T-helper 1 cell treated with Interleukin-12 subunit alpha and Interleukin-12 subunit beta and Interleukin-4 antibody, amounts not matched to agents 30 ng/mL and 1 ng/mL, for 36 hours (primary cell): ENCODE measurements around the gene RPL23. TPM values are rescaled to one million over a fixed set of nuclear protein-coding genes. Genes with fewer than 3 reads are reported as not detected.

ENCODE experiments used
- intact Hi-C: fragments of 100-400 bp; cut with micrococcal nuclease; formaldehyde crosslinking; loops from one replicate; pipeline ENCODE4 v1.15.1; 2024
- total RNA-seq: library from RNA; stranded (reverse); gene quantifications from 2 replicates; pipeline ENCODE4 v1.2.3, GENCODE V29; 2022

The RPL23 gene
- 1,229 and 1,273 TPM in 2 replicates for total RNA-seq

DNA sequence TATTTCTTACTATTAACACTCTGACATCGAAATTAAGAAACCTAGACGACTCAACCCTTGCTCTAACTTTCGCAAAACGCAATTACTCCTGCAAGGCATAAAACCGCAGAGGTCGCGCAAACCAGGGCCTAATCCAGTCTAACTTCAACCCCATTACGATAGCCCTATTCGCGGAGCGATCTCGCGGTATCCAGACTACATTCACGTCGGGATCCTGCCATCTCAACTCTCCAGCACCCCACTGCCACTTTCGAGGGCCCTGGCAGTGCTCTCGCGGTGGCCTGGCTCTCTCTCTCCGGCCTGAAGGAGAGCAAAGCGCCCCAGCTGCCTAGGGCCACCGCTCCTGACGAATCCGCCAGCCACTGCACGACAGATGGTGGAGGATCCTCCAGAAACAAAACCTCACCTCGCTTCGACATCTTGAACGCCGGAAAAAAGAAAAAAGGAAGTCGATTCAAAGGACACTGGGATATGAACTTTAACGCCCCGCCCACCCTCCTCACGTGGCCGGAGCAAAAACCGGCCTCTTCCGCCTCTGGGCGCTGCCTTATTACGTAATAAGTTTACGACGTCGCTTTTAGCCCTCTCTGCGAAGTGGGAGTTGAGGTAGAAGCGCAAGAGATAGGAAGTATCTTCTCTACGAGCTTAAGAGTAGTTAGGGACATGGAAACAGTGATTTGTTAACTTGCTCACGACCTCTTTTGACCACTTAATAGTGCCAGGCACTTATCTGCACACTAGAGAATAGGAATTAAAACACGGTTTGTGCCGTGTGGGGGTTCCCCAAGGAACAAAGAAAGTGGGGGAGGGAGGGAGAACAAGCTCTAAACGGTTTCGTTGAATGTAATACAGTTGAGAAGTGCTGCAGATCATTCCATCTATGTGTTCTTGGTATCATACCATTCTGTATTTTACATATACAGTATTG lies at the start of gene RPL23:
TSS of gene RPL23 (minus strand) at position 430 of the 928 bp plus-strand sequence. CDS start at position 419, 11 bp downstream.
- intact Hi-C loops, result loop anchor here (1.0 to 5.0 kb wide), 10 partner anchors 16 to 347 kb away; partner anchors contain the start of genes CWC25, FBXO47, PSMB3 and RPL19

DNA sequence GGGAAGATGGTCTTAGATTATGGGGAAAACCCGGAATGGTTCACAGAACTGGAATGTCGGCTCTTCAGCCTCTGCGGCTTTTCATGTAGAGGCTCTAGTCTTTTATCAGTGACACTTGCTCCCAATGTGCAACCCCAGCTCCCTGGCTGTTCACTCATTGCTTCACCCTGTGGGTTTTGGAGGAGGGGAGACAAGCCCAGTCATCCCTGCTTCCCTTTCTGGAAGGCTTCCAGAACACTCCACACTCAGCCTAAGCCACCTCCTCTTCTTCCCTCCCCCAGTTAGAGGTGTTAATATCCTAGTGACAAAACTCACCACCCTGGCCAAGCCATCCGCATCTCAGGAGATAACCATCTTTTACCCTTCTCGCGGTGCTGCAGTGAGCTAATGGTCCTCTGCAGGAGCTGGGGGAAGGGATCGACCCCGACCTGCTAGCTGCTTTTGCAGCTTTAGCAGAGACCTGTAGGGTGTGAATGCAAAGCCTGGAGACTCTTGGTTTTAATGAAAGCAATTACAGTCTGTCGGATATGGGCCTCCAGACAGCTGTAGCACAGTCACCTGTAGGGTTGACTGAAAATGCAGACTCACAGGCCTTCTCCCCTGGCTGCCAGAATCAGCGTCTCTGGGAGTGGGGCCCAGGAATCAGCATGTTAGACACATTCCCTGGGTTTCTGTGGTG lies 47.6 kb upstream of the RPL23 start:
- intact Hi-C loops, result no loop called here

DNA sequence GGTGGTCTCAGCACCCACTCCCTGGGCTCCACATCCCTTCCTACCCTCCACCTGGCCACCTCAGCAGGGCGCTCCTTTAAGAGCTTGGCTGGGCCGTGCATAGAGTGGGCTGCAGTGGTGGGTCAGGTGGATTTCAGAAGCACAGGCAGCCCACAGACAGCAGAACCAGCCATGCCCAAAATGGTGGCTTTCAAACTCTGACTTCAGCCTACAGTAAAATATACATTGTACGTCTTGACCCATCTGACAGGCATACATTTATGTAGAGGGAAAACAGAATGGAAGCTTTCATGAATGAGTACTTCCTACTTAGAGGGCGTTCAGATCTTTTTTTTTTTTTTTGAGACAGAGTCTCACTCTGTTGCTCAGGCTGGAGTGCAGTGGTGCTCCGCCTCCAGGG lies 45.9 kb upstream of the RPL23 start:
- intact Hi-C loops, result loop anchor here (2.0 kb wide), 1 partner anchor 27 kb away; no protein-coding TSS in a partner anchor

DNA sequence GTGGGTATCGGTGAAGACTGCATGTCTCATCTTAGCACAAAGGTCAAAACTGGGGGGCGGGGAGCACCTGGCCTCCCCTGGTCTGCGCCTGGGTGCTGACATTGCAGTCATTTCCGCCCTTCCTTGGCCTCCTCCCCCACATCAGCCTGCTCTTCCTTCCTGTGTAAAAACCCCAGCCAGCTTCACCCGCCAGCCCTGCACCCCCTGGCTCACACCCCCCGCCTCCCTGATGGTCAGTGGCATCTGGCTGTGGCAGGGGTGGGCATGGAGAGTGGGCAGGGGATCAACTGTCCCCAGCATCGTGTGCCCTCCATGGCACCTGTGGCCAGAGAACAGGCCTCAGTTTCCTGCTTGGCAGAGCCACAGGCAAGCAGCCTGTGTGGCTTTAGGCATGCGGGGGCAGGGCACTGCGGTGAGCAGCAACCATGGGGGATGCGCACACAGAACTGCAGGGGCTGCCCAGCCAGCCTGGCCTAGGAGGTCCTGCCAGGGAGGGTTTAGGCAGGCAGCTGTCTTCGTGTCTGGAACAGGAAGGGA lies 45.4 kb upstream of the RPL23 start:
- intact Hi-C loops, result loop anchor here (1.0 to 2.0 kb wide), 6 partner anchors 9 to 74 kb away; partner anchors contain the start of genes CWC25 and RPL23

DNA sequence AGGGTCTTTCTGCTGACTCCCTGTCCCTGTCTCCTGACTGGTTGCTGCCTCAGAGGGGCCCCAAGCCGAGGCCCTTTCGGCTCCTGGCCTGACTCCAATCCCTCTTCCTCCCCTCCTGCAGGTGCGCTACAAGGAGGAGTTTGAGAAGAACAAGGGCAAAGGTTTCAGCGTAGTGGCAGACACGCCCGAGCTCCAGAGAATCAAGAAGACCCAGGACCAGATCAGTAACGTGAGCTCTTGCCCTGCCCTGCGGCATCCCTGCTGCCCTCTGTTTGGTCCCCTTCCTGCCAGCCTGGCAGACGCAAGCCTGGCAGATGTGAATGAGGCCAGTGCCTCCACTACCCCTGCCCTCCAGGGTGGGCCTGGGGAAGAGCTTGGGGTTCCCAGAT lies 44.8 kb upstream of the RPL23 start:
- intact Hi-C loops, result loop anchor here (1.0 to 2.0 kb wide), 6 partner anchors 8 to 73 kb away; partner anchors contain the start of genes CWC25 and RPL23

DNA sequence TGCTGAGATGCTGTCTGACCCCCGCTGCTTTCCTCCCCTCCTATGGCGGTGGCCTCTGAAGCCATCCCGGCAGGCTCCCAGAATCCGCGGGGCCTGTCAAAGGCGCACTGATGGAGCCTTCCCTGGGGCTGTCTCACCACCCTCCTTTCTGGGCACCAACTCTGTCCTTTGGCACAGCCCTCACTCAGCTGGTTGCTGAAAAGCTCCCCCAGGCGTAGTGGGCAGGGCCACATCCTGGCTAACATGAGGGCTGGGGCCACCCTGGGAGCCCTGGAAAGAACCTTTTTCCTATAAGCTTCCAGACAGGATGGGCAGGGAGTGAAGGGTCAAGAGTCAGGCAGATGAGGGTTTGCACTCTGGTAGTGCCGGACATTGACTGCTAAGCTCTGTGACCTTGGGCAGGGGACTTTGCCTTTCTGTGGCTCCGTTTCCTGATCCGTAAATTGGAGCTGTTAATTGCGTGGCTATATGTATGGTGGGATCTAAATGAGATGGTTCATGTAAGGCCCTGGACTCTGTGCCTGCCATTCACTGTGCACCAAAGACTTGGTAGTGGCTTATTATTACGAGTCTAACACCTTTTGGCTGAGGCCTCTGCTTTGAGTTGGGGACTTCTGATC lies 44.3 kb upstream of the RPL23 start:
- intact Hi-C loops, result loop anchor here (1.0 to 2.0 kb wide), 6 partner anchors 7 to 72 kb away; partner anchors contain the start of genes CWC25 and RPL23

DNA sequence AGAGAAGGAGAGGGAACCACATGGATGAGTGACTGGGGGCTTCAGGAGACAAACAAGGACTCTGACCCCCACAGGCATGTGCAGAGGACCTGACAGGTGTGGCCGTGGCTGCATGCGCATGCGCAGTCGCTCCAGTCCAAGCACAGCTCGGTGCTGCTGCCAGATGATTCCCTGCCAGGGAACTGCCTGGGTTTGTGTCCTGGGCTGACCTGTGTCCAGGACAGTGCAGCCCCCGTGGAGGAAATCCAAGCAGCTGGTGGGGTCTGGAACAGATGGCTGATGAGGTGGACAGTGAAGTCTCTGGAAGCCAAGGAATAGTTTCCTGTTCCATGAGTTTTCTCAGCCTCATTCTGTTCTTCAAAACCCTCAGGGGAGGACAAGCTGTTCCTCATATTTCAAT lies 43.7 kb upstream of the RPL23 start:
- intact Hi-C loops, result no loop called here

DNA sequence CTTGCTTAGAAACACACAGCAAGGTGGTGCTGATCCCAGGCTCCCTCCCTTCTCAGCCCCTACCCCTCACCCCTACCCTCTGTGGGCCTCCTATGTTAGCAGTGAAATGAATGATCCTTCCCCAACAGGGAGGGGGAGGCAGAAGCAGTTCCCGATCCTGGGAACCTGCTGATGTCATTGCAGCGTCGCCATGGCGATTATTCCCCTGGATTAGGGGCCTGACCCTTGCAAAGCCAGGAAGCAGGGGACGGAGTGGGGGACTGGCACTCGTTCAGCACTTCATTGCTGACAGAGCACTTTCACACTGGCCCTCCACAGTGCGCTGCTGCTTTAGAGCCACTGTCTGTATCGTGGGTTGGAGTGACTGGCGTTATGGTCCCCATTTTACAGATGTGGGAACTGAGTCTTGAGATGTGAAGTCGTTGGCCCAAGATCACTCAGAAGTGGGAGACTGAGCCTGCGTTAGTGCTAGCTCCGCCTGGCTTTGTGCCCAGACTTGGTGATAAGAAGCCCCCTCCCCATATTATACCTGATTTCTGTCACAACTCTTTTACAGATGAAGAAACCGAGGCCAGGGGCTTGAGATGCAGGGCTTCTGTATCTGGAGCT lies 42.9 kb upstream of the RPL23 start:
- intact Hi-C loops, result no loop called here

DNA sequence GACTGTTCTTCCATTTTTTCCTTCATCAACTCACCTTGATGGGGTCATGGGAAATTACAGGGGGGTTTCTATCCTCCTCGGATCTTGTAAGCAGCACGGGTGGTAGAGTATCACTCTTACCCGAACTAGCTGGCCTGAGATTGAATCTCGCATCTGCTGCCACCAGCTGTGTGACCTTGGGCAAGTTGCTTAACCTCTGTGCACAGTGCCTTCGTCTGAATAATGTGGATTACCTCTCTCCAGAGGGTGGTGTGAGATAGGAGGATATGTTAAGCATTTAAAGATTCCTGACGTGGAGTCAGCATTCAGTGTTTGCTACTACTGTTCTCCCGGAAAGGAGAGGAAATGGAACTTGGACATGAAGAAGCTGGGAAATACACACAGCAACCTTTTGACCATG lies 40.8 kb upstream of the RPL23 start:
- intact Hi-C loops, result no loop called here

DNA sequence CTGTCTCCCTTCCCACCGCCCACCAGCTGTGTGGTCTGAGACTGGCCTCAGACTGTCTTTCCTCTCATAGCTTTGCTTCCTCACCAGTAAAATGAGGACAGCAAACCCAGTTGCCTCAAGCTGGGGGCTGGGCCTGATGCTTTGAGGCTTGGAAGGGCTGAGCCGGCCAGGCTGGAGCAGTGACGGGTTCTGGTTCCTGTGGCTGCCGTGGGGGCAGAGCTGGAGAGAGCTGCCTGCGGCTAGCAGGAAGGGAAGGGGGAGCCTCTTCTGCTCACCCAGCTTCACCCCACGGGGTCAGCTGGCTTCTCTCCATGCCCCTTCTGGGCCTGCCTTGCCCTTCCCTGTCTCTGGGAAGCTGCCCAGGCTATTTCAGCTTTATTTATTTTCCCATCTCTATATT lies 40.1 kb upstream of the RPL23 start:
- intact Hi-C loops, result no loop called here

DNA sequence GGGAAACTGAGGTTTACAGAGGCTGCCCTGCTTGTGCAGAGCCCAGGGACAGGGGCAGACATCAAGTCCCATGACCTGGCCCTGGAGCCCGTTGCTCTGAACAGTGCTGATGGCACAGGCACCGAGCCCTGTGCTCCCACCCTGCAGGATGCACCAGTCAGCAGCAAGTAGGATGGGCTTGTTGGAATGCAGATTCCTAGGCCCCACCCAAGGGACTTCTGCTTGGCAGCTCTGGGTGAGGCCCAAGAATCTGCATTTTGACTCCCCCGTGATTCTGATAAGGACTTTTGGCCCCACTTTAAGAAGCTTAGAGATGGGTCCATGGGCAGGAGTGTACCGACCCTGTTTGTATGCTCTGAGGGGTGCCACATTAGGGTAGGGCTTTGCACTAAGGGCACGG lies 39.6 kb upstream of the RPL23 start:
- intact Hi-C loops, result no loop called here

DNA sequence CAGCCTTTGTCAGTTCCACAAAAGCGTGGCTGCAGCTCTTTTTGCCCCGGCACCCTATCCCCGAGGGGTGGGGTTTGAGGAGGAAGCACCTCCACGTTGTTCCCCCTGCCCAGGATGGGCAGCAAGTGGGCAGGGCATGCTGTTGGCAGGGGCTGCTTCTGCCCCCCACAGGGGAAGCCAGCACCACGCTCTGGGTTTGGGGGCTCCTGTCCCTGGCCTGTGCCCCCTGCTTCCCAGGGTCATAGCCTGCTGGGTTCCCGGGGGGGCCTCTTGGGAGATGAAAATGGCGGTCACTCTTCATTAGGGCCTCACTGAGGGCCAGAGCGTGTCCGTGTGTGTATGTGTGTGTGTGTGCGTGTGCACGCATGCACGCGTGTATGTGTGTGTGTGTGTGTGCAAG lies 39.1 kb upstream of the RPL23 start:
- intact Hi-C loops, result no loop called here

DNA sequence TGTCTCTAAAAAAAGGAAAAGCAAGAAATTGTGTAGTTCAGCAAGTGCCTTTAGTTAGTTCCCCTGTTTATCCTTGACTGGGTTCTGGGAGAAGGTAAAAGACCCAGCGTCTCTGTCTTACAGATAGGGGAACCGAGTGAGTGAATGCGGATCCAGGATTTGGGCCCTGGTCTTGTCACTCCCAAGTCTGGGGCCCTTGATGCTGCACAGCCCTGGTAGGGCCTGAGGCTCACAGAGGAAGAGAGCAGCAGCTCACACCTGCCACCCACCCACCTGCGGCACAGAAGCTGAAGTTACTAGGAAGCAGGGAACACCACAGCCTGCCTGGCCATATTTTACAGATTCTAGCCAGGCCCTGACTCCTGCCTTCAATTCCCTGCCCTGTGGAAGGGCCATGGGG lies 38.6 kb upstream of the RPL23 start:
- intact Hi-C loops, result no loop called here

DNA sequence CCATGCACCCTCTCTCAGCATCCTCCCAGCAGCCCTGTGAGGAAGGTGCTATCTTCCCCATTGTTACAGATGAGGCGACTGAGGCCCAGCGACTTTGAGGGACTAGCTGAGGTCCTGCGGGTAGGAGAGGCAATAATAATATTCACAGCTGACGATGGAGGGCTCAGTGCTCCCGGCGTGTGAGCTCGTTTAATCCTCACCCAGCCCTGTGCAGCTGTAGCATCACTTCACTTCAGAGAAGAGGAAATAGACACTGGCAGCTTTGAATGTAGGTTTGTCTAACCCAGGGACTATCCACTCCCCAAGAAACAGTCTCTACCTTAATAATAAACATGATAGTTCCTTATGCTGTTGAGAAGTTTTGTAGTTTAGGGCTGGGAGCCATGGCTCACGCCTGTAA lies 37.9 kb upstream of the RPL23 start:
- intact Hi-C loops, result no loop called here

DNA sequence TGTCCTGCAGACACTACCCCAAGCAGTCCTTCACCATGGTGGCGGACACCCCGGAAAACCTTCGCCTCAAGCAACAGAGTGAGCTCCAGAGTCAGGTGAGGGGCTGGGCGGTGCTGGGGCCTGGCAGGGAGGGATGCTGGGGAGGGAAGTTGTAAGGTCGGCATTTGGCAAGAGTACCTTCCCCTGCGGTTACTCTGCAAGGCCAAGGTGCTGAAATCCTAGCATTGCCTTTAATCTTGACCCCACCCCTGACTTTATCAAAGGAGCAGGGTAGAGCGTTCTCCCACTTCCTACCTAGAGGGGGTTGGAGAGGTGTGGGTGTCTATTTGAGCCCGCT lies 36.9 kb upstream of the RPL23 start:
- intact Hi-C loops, result loop anchor here (1.0 kb wide), 1 partner anchor 8 kb away; no protein-coding TSS in a partner anchor

DNA sequence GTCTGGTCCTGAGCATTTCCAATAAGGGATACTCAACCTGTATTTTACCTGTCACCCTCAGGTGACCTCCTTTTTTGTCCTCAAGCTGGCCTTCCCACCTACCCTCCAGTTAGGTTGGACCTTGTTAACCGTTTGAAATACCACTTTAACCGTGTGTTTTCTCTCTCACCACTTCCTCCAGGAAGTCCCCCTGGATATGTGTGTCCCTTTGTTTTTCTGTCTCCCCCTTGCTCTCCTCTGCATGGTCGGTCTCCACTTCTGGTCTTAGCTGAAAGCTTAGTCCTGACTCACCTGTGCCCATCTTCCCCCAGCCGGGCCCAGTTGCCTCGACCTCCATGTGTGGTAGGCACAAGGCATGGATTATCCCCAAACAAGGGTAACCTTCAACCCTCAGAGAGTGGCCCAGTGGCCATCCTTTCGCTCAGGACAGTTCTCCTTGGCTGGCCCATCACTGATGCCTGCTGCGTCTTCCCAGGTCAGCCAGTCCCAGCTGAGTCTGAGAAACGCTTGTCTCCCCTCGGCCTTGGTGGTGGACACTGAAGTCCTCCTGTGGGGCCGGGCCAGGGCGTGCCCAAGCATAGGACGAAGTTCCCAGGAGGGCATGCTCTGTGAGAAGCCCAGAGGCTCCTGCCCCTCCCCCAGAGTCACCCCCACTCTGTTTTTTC lies 36.4 kb upstream of the RPL23 start:
- intact Hi-C loops, result loop anchor here (1.0 kb wide), 1 partner anchor 8 kb away; no protein-coding TSS in a partner anchor

DNA sequence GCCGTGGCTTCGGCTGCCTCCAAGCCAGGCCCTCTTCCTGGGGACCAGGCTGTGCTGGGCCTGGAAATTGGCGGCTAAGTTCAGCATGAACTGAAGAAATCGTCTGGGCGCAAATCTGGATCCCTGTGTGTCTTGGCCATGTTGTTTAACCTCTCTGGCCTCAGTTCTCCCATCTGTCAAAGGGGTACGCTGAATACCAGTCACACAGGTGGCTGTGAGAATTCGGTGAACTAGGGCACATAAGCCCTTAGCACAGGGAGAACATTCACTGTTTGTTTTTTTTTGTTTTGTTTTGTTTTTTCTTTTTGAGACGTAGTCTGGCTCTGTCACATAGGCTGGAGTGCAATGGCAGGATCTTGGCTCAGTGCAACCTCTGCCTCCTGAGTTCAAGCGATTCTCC lies 35.3 kb upstream of the RPL23 start:
- intact Hi-C loops, result no loop called here

DNA sequence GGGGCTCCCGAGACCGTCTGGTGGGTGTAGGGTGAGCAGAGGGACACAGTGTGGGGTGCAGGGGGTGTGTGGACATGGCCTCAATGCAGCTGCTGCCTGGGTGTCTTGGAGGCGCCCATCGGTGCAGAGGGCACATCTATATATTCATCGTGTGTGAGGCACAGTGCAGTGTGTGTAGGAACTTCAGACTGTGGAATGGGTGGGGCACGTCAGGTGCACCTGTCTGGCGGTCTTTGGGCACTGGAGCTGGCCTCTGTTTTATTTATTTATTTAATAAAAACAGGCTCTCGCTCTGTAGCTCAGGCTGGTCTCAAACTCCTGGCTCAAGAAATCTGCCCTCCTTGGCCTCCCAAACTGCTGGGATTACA lies 33.1 kb upstream of the RPL23 start:
- intact Hi-C loops, result no loop called here

DNA sequence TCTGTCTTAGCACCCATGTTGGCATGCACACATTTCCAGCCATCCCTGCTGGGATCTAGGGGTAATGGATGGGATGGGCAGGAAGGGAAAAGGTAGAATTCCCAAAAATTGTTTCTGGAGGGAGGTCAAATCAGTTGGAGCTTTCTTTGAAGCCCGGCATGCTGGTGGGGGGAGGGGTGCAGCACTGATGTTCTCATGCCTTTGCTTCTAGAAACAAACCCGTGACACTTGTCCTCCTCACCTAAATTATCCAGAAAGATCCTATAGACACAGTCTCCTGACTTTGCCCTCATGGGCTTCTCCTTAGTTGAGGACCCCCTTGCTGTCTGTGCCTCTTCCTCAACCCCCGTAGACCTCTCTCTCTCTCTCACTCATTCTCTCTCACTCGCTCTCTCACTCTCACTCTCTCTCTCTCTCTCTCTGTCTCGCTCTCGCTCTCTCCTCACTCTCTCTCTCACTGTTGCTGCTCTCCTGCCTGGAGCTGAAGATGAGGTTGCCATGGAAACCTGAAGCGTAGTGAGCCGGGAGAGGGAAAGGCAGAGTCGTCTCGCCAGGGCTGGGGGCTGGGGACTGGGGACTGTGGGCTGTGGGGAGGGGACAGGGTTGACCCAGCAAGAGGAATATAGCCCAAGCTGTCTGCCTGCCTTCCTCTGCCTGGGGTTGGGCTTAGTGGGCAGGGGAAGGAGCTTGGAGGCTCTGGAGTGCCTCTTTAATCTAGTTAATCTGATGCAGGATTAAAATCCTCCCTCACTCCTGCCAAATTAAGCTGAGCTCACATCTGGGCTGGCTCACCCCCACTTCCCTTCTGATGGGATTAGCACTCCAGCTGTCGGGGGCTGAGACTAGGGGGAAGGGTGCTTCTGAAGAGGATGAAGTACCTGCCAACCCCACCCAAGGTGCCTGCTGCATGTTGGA lies 32.5 kb upstream of the RPL23 start:
- intact Hi-C loops, result no loop called here
